ENCODE data around the gene REPS1. TPM values are rescaled to one million over a fixed set of nuclear protein-coding genes. Genes with fewer than 3 reads are reported as not detected.

Gene REPS1
- total and polyA plus RNA-seq, 2 of the 13 experiments (the other 11 are each of a cell fraction or from before 2014, with no cell fraction given) = 36.4 to 38.3 TPM

- TF ChIP-seq ZSCAN5A (CRISPR knock-in tag; IDR thresholded peaks at IDR 0.05; ENCODE audit: borderline replicate concordance) = 0 out of 2 replicates have a peak, but pooled peaks have one; percentile 18
- no peak for TF ChIP-seq ZNF503 (CRISPR knock-in tag; IDR thresholded peaks at IDR 0.05)
- TF ChIP-seq MAFF (IDR thresholded peaks at IDR 0.05; ENCODE audit: low read depth, low read length) = no peak; the same call in 1 of the 2 replicates
- TF ChIP-seq CENPT (CRISPR knock-in tag; IDR thresholded peaks at IDR 0.05; ENCODE audit: low read depth) = no peak
- no peak for TF ChIP-seq RARG (CRISPR knock-in tag; IDR thresholded peaks at IDR 0.05; ENCODE audit: low read depth)
- TF ChIP-seq BHLHE40 (IDR thresholded peaks at IDR 0.05; ENCODE audit: low read length) = no peak
- no peak for TF ChIP-seq FOXA1 (IDR thresholded peaks at IDR 0.05)
- TF ChIP-seq FOXA1 (CRISPR knock-in tag; IDR thresholded peaks at IDR 0.05) = peak; percentile 39; the same call in 1 of the 2 replicates
- TF ChIP-seq MED13 (CRISPR knock-in tag; IDR thresholded peaks at IDR 0.05) = peak; percentile 77; the same call in 1 of the 2 replicates
- no peak for TF ChIP-seq JARID2 (CRISPR knock-in tag; IDR thresholded peaks at IDR 0.05; ENCODE audit: insufficient replicate concordance)
- peak; percentile 27; the same call in 1 of the 2 replicates for TF ChIP-seq NFAT5 (CRISPR knock-in tag; IDR thresholded peaks at IDR 0.05)
- TF ChIP-seq GABPA (IDR thresholded peaks at IDR 0.05; ENCODE audit: low read depth, low read length) = peak; percentile 38
- peak; percentile 60; the same call in 1 of the 2 replicates for TF ChIP-seq GABPA (CRISPR knock-in tag; IDR thresholded peaks at IDR 0.05; ENCODE audit: low read depth)
- no peak for TF ChIP-seq POLR2AphosphoS2 (IDR thresholded peaks at IDR 0.05; ENCODE audit: low read depth, low read length)
- no peak for TF ChIP-seq JDP2 (CRISPR knock-in tag; IDR thresholded peaks at IDR 0.05; ENCODE audit: borderline replicate concordance)
- TF ChIP-seq ZNF431 (CRISPR knock-in tag; IDR thresholded peaks at IDR 0.05; ENCODE audit: borderline replicate concordance, low read depth) = peak; percentile 50; the same call in 1 of the 2 replicates
- TF ChIP-seq ZBTB37 (CRISPR knock-in tag; IDR thresholded peaks at IDR 0.05) = no peak
- TF ChIP-seq POLR2A (IDR thresholded peaks at IDR 0.05; ENCODE audit: insufficient read depth in 1 of 2, low read depth in 2 of 2, low read length in 2 of 2) = peak; percentile 72 to 77
- peak; percentile 69 for TF ChIP-seq ZNF883 (CRISPR knock-in tag; IDR thresholded peaks at IDR 0.05; ENCODE audit: not compliant biosample characterization)
- no peak; the same call in 1 of the 2 replicates for TF ChIP-seq NFATC3 (CRISPR knock-in tag; IDR thresholded peaks at IDR 0.05)
Observed at GRCh38 chr6:138987643-138988468, at the start of gene REPS1 (continued).
